ENCODE measurements around the gene LRRC23.

GRCh38 chr12:6861391-6861790, 43.2 kb upstream of the LRRC23 start:
- TF ChIP-seq EP300 (IDR thresholded peaks at IDR 0.05) (no peak), POLR2A (IDR thresholded peaks at IDR 0.05) (no peak)
- TF ChIP-seq, protein P1, sequence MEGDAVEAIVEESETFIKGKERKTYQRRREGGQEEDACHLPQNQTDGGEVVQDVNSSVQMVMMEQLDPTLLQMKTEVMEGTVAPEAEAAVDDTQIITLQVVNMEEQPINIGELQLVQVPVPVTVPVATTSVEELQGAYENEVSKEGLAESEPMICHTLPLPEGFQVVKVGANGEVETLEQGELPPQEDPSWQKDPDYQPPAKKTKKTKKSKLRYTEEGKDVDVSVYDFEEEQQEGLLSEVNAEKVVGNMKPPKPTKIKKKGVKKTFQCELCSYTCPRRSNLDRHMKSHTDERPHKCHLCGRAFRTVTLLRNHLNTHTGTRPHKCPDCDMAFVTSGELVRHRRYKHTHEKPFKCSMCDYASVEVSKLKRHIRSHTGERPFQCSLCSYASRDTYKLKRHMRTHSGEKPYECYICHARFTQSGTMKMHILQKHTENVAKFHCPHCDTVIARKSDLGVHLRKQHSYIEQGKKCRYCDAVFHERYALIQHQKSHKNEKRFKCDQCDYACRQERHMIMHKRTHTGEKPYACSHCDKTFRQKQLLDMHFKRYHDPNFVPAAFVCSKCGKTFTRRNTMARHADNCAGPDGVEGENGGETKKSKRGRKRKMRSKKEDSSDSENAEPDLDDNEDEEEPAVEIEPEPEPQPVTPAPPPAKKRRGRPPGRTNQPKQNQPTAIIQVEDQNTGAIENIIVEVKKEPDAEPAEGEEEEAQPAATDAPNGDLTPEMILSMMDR (IDR thresholded peaks at IDR 0.05), result no peak

Measured in tibial nerve (tissue), 4 donors.